NT2/D1 (cell line): ENCODE data around the gene SGPP2.

ENCODE experiments used
- DNase-seq: peaks from one replicate; pipeline ENCODE4 v3.0.0-alpha.2; 2011; ENCODE audit warnings: low read depth, low spot score
- H3K27me3 ChIP-seq: 2 replicates; pipeline ENCODE4 v1.6.0; 2011; ENCODE audit warnings: mild to moderate bottlenecking; ENCODE audit not compliant: insufficient read length, insufficient read depth
- H3K36me3 ChIP-seq: 2 replicates; pipeline ENCODE4 v1.6.1; 2011; ENCODE audit warnings: mild to moderate bottlenecking, low read length, mixed read lengths; ENCODE audit not compliant: insufficient read depth, insufficient read length
- H3K4me1 ChIP-seq: 2 replicates; pipeline ENCODE4 v1.5.1; 2011; ENCODE audit not compliant: insufficient read depth, insufficient read length
- H3K4me3 ChIP-seq: 2 replicates; pipeline ENCODE4 v1.5.1; 2011; ENCODE audit warnings: low read depth; ENCODE audit not compliant: insufficient read length
- H3K9ac ChIP-seq: 2 replicates; pipeline ENCODE4 v1.6.0; 2011; ENCODE audit warnings: low read depth; ENCODE audit not compliant: insufficient read length
- H3K9me3 ChIP-seq: 2 replicates; pipeline ENCODE4 v1.5.1; 2011; ENCODE audit warnings: mild to moderate bottlenecking, low read length; ENCODE audit not compliant: insufficient read depth
- SUZ12 ChIP-seq: IDR thresholded peaks from 2 replicates; pipeline ENCODE4 v1.6.1; 2011; ENCODE audit not compliant: insufficient read length, insufficient read depth; ENCODE audit errors: extremely low read depth
- YY1 ChIP-seq: IDR thresholded peaks from 2 replicates; pipeline ENCODE4 v1.6.1; 2011; ENCODE audit not compliant: insufficient read length, insufficient read depth
- ZNF274 ChIP-seq: IDR thresholded peaks from 2 replicates; pipeline ENCODE4 v1.6.1; 2011; ENCODE audit warnings: mild to moderate bottlenecking, low read depth, low read length

Gene SGPP2

DNA sequence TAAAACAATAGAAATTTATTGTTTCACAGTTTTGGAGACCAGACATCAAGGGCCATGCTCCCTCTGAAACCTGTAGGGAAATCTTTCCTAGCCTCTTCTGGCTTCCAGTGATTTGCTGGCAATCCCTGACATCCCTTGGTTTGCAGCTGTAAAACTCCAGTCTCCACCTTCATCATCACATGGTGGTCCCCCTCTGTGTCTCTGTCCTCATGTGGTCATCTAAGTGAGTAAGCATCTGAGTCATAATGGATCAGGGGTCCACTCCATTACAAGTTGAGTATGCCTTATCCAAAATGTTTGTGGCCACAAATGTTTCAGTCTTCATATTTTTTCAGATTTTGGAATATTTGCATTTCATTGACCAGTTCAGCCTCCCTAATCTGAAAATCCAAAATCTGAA, 5.6 kb upstream of the SGPP2 start:
- DNase-seq, result no peak
- no peak overlapping the region for H3K4me3 ChIP-seq
- TF ChIP-seq SUZ12 (no peak), ZNF274 (no peak), YY1 (no peak)

DNA sequence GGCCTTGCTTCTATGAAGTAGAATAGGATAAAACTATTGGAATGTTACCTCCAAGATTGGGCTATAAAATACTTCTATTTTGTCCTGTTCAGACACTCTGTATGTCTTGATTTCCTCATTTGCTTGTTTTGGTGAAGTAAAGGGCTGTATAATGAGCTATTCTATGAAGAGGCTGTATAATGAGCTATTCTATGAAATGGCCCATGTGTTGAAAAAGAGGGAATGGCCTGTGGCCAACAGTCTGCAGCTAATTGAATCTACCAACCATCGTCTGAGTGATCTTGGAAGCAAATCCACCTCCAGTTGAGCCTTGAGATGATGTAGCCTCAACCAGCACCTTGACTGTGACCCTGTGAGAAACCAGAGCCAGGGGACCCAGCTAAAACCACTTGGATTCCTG, 3.8 kb upstream of the SGPP2 start:
- Histone ChIP-seq H3K27me3 (peaks cover 43% of the 10 kb centered on the region), H3K36me3 (no peaks in the 10 kb centered on the region), H3K9ac (no peak overlapping the region), H3K4me3 (no peak overlapping the region), H3K4me1 (peaks cover 3% of the 10 kb centered on the region), H3K9me3 (peaks cover 11% of the 10 kb centered on the region)
- DNase-seq, result no peak
- TF ChIP-seq SUZ12 (no peak), YY1 (no peak), ZNF274 (no peak)

More for the DNA sequence above, 5.6 kb upstream of the SGPP2 start:
- Histone ChIP-seq H3K9me3 (peaks cover 29% of the 10 kb centered on the region), H3K9ac (no peak overlapping the region), H3K27me3 (peaks cover 26% of the 10 kb centered on the region), H3K36me3 (no peaks in the 10 kb centered on the region), H3K4me1 (peaks cover 1% of the 10 kb centered on the region)

DNA sequence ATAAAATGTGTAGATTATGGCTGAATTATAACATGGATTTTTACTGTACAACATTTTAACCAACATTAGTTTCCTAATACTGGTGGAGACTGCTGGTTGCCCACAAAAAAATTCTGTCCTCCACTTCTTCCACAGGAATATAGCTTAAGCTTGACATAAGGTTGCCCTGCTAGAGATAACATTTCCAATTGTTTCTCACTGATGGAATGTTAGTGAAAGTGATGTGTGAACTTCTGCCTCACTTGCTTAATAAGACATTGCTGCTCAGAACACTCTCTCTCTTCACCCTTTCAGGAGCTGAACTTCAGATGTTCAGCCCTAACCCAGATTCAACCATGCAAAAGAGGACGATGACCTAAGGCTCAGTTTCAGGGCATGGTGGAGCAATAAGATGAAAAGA, 2.7 kb upstream of the SGPP2 start:
- Histone ChIP-seq H3K9ac (no peak overlapping the region), H3K9me3 (peaks cover under 1% of the 10 kb centered on the region; the same call in 1 of the 2 replicates), H3K4me1 (peaks cover 3% of the 10 kb centered on the region), H3K36me3 (no peaks in the 10 kb centered on the region), H3K27me3 (peaks cover 55% of the 10 kb centered on the region), H3K4me3 (no peak overlapping the region)
- DNase-seq, result no peak
- TF ChIP-seq SUZ12, result no peak
- TF ChIP-seq YY1, result no peak
- TF ChIP-seq ZNF274, result no peak

DNA sequence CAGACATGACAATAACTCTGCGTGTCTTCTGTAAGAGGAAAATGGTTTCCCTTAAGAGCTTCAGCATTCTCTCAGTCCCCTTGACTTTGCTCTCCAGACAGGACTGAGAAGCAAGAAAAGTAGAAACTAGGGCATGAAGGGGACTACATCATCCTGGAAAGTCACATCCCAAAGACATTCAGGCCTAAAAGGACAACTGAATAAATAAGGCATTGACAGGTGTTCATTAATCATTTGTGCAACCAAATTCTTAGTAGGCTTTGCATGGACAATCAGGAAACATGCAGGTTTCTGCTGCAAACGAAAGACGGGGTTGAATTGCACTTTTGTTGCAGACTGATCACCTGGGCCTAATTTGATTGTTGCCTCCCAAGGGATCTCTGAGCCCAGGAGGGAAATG, 1.2 kb upstream of the SGPP2 start:
- no peak for TF ChIP-seq YY1
- TF ChIP-seq ZNF274, result no peak
- TF ChIP-seq SUZ12, result no peak
- Histone ChIP-seq H3K9me3 (no peaks in the 10 kb centered on the region), H3K36me3 (no peaks in the 10 kb centered on the region), H3K4me1 (peaks cover 3% of the 10 kb centered on the region), H3K4me3 (no peak overlapping the region), H3K9ac (no peak overlapping the region), H3K27me3 (peaks cover 69% of the 10 kb centered on the region)
- DNase-seq, result no peak

DNA sequence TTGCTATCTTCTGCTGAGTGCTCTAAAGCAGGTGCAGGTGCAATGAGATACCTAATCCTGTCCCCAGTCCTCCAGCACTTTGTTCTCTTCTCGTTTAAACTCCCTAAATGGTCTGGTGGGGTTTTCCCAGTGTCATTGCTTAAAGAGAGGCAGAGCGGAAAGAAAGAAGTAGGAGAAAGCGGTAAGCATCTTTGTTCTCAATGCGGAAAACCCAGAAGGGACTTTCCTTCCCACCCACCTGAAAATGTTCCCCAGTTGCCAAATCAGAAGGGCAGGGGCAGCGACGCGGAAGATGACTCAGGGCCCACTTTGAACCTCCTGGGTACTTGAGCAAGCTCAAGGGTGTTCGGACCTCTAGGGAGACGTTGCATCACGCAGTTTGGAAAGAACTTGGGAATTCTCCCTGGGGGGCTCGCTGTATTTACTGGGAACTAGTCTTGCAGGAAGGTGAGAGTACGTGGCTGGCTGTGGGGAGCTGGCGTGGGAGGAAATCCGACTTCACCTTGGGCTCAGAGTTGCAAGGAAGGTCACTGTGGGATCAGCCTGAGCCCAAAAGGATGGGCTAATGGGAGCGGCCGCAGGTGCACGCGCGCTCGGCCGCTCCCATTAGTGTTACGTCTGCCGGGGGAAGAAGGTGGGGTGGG, 589 bp upstream of the SGPP2 start:
- Histone ChIP-seq H3K27me3 (peaks cover 72% of the 10 kb centered on the region), H3K36me3 (no peaks in the 10 kb centered on the region), H3K9ac (no peak overlapping the region), H3K4me1 (peaks cover 3% of the 10 kb centered on the region), H3K4me3 (peak overlapping the region; percentile 67), H3K9me3 (no peaks in the 10 kb centered on the region)
- no peak for DNase-seq
- no peak for TF ChIP-seq ZNF274
- TF ChIP-seq SUZ12, result peak; percentile 60
- no peak for TF ChIP-seq YY1

DNA sequence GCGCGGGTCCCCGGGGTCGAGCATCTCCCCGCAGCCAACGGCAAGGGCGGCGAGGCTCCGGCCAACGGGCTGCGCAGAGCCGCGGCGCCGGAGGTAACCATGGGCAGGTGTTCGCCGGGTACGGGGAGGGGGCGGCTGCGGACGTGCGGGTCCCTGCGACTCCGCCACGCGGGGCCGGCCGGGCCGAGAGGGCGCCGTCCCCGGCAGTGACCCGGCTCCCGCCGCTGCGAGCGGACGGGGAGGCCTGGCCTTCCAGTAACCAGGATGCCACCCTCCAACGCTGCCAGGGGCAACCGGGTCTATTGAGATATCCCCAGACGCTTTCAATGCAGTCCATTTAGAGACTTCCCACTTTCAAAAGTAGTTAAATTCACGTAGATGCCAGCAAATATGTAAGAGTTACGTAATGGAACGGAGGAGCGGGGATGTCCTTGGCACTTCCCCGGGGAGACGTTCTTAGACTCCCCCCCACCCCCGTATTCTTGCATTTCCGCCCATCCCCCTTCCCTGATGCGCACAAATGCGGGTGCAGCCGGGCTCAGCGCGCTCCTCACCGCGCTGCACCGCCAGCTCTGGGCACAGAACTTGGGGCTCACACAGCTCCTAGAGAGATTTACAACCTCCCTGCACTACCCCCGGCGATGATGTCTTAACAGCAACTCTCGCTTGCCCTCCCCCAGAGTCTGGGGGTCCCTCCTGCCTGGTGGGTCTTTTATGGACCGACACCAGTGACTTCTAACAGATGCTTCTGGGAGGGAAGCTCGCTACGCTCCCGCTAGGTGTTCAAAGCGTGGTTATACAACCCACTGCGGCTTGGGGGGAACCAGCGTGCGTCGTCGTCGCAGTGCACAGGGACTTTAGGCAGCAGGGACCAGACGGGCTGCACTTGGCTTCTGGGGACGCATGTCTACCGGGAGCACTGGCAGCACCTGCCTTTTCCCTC, 657 bp downstream of the SGPP2 start:
- peaks cover 72% of the 10 kb centered on the region for H3K27me3 ChIP-seq
- H3K4me1 ChIP-seq, result peaks cover 3% of the 10 kb centered on the region
- no peaks in the 10 kb centered on the region for H3K36me3 ChIP-seq
- no peak for TF ChIP-seq YY1
- peak; percentile 55 for TF ChIP-seq SUZ12
- TF ChIP-seq ZNF274, result no peak
- H3K4me3 ChIP-seq, result peak overlapping the region; percentile 67
- peak overlapping the region; percentile 74 for H3K9ac ChIP-seq
- peaks cover 5% of the 10 kb centered on the region; the same call in 1 of the 2 replicates for H3K9me3 ChIP-seq
- DNase-seq, result no peak

DNA sequence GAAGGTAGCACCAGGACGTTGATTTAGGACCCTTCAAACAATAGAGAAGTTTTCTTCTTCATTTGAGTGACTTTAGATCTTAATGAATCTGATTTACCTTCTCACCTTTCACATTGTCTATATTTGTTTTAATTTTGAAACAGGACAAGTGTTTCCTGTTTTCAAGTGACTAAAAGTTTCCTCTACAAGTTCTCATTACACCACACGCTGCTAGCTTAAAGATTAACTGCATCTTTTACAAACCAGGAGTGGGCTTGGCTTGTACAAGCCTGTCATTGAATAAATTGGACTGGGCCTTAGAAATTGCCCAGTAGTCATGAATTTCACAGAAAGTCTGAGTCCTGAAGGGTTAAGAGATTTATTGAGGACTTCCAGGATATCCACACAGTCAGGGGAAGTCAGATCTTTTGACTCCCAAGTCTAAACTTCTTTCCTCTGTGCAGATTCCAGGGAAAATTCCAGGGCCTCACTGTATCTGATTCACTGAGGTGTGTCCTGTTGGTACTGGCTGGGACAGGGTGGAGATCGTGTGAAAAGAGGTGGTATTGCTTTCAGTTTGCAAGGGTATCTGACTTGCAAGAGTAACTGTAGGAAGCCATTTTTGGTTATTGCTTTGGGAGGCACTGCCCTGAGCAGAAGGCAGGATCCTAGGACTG, 3.4 kb downstream of the SGPP2 start:
- DNase-seq, result no peak
- Histone ChIP-seq H3K4me1 (peaks cover 3% of the 10 kb centered on the region), H3K9me3 (peaks cover 5% of the 10 kb centered on the region; the same call in 1 of the 2 replicates), H3K4me3 (no peak overlapping the region), H3K36me3 (no peaks in the 10 kb centered on the region), H3K9ac (no peak overlapping the region), H3K27me3 (peaks cover 71% of the 10 kb centered on the region)
- no peak for TF ChIP-seq ZNF274
- no peak for TF ChIP-seq SUZ12
- TF ChIP-seq YY1, result no peak
